GM12878 (cell line): Measurements from ENCODE around the gene TOMM34. TPM values are rescaled to one million over a fixed set of nuclear protein-coding genes. Genes with fewer than 3 reads are reported as not detected.

Source experiments
- ATAC-seq: fragments of 200-7000 bp; cut with Tn5 transposase; 3 replicates; pipeline ENCODE4 v1.9.1; 2020; ENCODE audit warnings: mild to moderate bottlenecking, moderate library complexity
- BruUV-seq: library from RNA; stranded (reverse); fragments of 400-500 nt; replicated peaks from 2 replicates; lab custom pipeline; 2021; lab: Mats Ljungman, UMichigan
- CTCF ChIA-PET: fragments of 300-600 bp; sonication (Branson Sonifier 250); formaldehyde crosslinking; extraction: SDS; loops from one replicate; lab custom pipeline; 2021; ENCODE audit warnings: inconsistent platforms; lab: Yijun Ruan, JAX
- POLR2A ChIA-PET: fragments of 350-600 bp; formaldehyde crosslinking; extraction: SDS; loops from one replicate; lab custom pipeline; 2021; ENCODE audit warnings: inconsistent platforms; lab: Charles Lee
- RAD21 ChIA-PET: fragments of 300-600 bp; sonication (Branson Sonifier 250); formaldehyde crosslinking; loops from one replicate; lab custom pipeline; 2023; ENCODE audit warnings: antibody characterized with exemption; ENCODE audit not compliant: unreplicated experiment; lab: Charles Lee
- SMC1A ChIA-PET: fragments of 300-600 bp; sonication (Branson Sonifier 250); formaldehyde crosslinking; loops from one replicate; lab custom pipeline; 2023; ENCODE audit not compliant: unreplicated experiment, uncharacterized antibody; lab: Charles Lee
- DNase-seq: peaks from one replicate; pipeline ENCODE4 v3.0.0-alpha.2; 2011; ENCODE audit warnings: low read depth, low spot score
- FAIRE-seq: peaks from 3 replicates; lab custom pipeline; 2011; peaks lifted over from hg19 to GRCh38; lab: Jason Lieb, UNC
- H2AFZ ChIP-seq: 2 replicates; pipeline ENCODE4 v1.6.0; 2011; ENCODE audit warnings: low read depth, low read length, control low read depth; ENCODE audit not compliant: control insufficient read depth
- H3K27ac ChIP-seq: 2 replicates; pipeline ENCODE4 v1.5.1; 2011; ENCODE audit warnings: control low read depth; ENCODE audit not compliant: control insufficient read depth, insufficient read depth
- H3K27me3 ChIP-seq, 2 experiments: replicated peaks in 1 of 2; 2 replicates each; pipeline versions ENCODE4 v1.6.0 to v1.6.1; 2011; ENCODE audit warnings: low read length in 1 of 2; ENCODE audit not compliant: control insufficient read depth in 2 of 2, insufficient read depth in 2 of 2
- H3K36me3 ChIP-seq, 2 experiments: 2 replicates each; pipeline ENCODE4 v1.5.1; 2011; ENCODE audit warnings: low read length in 1 of 2; ENCODE audit not compliant: control insufficient read depth in 2 of 2, insufficient read depth in 2 of 2
- H3K4me1 ChIP-seq: 2 replicates; pipeline ENCODE4 v1.6.1; 2011; ENCODE audit warnings: mild to moderate bottlenecking, low read length, moderate library complexity, mixed read lengths; ENCODE audit not compliant: control insufficient read depth, insufficient read depth
- H3K4me2 ChIP-seq: 2 replicates; pipeline ENCODE4 v1.6.0; 2011; ENCODE audit warnings: control low read depth; ENCODE audit not compliant: control insufficient read depth, insufficient read depth
- H3K4me3 ChIP-seq: fragments of 200-600 bp; sonication (generic); 2 replicates; pipeline ENCODE4 v1.5.1; 2016
- H3K79me2 ChIP-seq: 2 replicates; pipeline ENCODE4 v1.6.0; 2011; ENCODE audit warnings: low read length; ENCODE audit not compliant: control insufficient read depth, insufficient read depth
- H3K9ac ChIP-seq: 2 replicates; pipeline ENCODE4 v1.8.0; 2011; ENCODE audit warnings: low read length, control low read depth, mixed read lengths; ENCODE audit not compliant: control insufficient read depth, insufficient read depth
- H3K9me3 ChIP-seq: replicated peaks from 3 replicates; pipeline ENCODE4 v1.5.1; 2011; ENCODE audit warnings: mild to moderate bottlenecking, low read length; ENCODE audit not compliant: control insufficient read depth, insufficient read depth
- H4K20me1 ChIP-seq: 2 replicates; pipeline ENCODE4 v1.6.0; 2011; ENCODE audit not compliant: control insufficient read depth, insufficient read depth
- BHLHE40 ChIP-seq, 2 experiments: fragments of 450-650 bp in 1 of 2; IDR thresholded peaks; 2 replicates each; pipeline ENCODE4 v1.6.1; 2011 to 2017; ENCODE audit warnings: low read depth in 2 of 2, borderline replicate concordance in 1 of 2, improper control_type of control experiment in 1 of 2, low read length in 1 of 2, mild to moderate bottlenecking in 1 of 2
- E4F1 ChIP-seq: fragments of 450-650 bp; IDR thresholded peaks from 2 replicates; pipeline ENCODE4 v1.6.1; 2018; ENCODE audit warnings: borderline replicate concordance, mild to moderate bottlenecking; ENCODE audit not compliant: partially characterized antibody
- EED ChIP-seq: sonication (generic); IDR thresholded peaks from 2 replicates; pipeline ENCODE4 v1.6.1; 2016; ENCODE audit warnings: antibody characterized with exemption, low read depth
- KAT2A ChIP-seq: conservative IDR thresholded peaks from 2 replicates; pipeline ENCODE4 v1.6.1; 2011; ENCODE audit warnings: low read depth, low read length; ENCODE audit not compliant: control insufficient read depth
- MTA3 ChIP-seq: IDR thresholded peaks from 2 replicates; pipeline ENCODE4 v1.6.1; 2012; ENCODE audit warnings: low read length, inconsistent platforms, borderline replicate concordance
- RAD51 ChIP-seq: fragments of 450-650 bp; IDR thresholded peaks from 2 replicates; pipeline ENCODE4 v1.6.1; 2016; ENCODE audit warnings: moderate library complexity, mild to moderate bottlenecking, inconsistent platforms
- RELA ChIP-seq: fragments of 450-650 bp; IDR thresholded peaks from 2 replicates; pipeline ENCODE4 v1.8.0; 2014; ENCODE audit warnings: borderline replicate concordance; ENCODE audit not compliant: partially characterized antibody
- RFX5 ChIP-seq: IDR thresholded peaks from 2 replicates; pipeline ENCODE4 v1.6.1; 2011; ENCODE audit warnings: low read depth, low read length, improper control_type of control experiment
- SIX5 ChIP-seq: IDR thresholded peaks from 2 replicates; pipeline ENCODE4 v1.6.1; 2011; ENCODE audit warnings: mild to moderate bottlenecking, low read depth, low read length, moderate library complexity; ENCODE audit not compliant: severe bottlenecking
- TBL1XR1 ChIP-seq: IDR thresholded peaks from 2 replicates; pipeline ENCODE4 v1.6.1; 2012; ENCODE audit warnings: low read depth, low read length, improper control_type of control experiment
- TCF3 ChIP-seq: IDR thresholded peaks from 2 replicates; pipeline ENCODE4 v1.6.1; 2012; ENCODE audit warnings: low read depth, mild to moderate bottlenecking, low read length, borderline replicate concordance; ENCODE audit not compliant: insufficient read depth
- ZNF274 ChIP-seq: IDR thresholded peaks from one replicate; pipeline ENCODE4 v1.8.0; 2011; ENCODE audit not compliant: insufficient read length, insufficient read depth
- WGBS: methylation state at CpG from one replicate; pipeline ENCODE4 v1.1.6; 2016; ENCODE audit warnings: low lambda C conversion rate; ENCODE audit not compliant: insufficient replicate concordance, insufficient coverage; ENCODE audit errors: missing lambda C conversion rate; 5-methylcytosine and 5-hydroxymethylcytosine counted together
- in situ Hi-C: fragments of 300-500 bp; cut with MboI; formaldehyde crosslinking; loops from 9 replicates; pipeline ENCODE4 v1.14.3; 2018; ENCODE audit warnings: mixed read lengths
- intact Hi-C: fragments of 100-400 bp; cut with micrococcal nuclease; formaldehyde crosslinking; loops from one replicate; pipeline ENCODE4 v1.14.2; 2022; ENCODE audit not compliant: unreplicated experiment
- polyA plus RNA-seq, 11 experiments: library from polyadenylated mRNA; depleted of rRNA in 4 of 11; unstranded in 6 of 11; stranded (reverse) in 5 of 11; fragments of >200 nt; fragmentation: Nextera tagmentation in 4 of 11; fragmentation: Illumina TruSeq in 1 of 11; extraction: Ambion mirVana in 4 of 11; extraction: Trizol in 1 of 11; gene quantifications; 1 replicate in 1 of 11; 2 replicates in 10 of 11; pipeline versions ENCODE4 v1.2.1 to v1.2.3, GENCODE V29; 2011 to 2016; ENCODE audit warnings: inconsistent platforms in 2 of 11, missing spikeins in 2 of 11, low read depth in 1 of 11
- total RNA-seq, 4 experiments: library from RNA; depleted of rRNA in 3 of 4; stranded (reverse); fragments of >200 nt in 3 of 4; fragmentation: Illumina TruSeq in 1 of 4; extraction: Trizol in 1 of 4; gene quantifications; 2 replicates each; pipeline versions ENCODE4 v1.2.1 to v1.2.3, GENCODE V29; 2013 to 2021
- TF ChIP-seq, protein P1 (sequence below): fragments of 450-650 bp; IDR thresholded peaks from 2 replicates; pipeline ENCODE4 v1.6.1; 2014; ENCODE audit warnings: mild to moderate bottlenecking

Gene TOMM34
- total and polyA plus RNA-seq, 10 of the 15 experiments (the other 5 are each of a cell fraction or from before 2014, with no cell fraction given), result 14.0 to 73.8 (median 43.9) TPM

DNA sequence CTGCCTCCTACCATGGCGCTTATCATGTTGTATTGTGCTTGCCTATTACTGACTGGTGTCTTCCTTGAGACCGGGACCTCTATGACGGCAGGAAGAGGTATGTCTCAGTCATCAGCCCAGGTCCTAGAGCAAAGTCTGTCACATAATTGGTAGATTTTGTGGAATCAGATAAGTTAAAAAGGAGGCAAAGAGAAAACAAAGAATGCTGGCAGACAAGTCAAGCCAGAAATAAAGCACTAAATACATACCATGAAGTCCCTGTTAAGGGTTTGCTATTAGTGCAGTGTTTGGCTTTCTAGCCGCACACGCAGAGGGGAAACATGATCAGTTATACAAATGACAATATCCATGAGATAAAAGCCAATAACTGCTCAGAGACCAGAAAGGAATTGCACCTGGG lies 6.0 kb downstream of the TOMM34 start:
- 96% methylated on average over 5 of the region's 5 CpGs for WGBS
- FAIRE-seq, result no peak
- TF ChIP-seq, protein P1, sequence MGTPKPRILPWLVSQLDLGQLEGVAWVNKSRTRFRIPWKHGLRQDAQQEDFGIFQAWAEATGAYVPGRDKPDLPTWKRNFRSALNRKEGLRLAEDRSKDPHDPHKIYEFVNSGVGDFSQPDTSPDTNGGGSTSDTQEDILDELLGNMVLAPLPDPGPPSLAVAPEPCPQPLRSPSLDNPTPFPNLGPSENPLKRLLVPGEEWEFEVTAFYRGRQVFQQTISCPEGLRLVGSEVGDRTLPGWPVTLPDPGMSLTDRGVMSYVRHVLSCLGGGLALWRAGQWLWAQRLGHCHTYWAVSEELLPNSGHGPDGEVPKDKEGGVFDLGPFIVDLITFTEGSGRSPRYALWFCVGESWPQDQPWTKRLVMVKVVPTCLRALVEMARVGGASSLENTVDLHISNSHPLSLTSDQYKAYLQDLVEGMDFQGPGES, result no peak
- TF ChIP-seq EED (no peak), BHLHE40 (IDR thresholded peaks at IDR 0.05; ENCODE audit: borderline replicate concordance in 1 of 2, low read depth in 2 of 2, low read length in 1 of 2) (no peak), SIX5 (no peak), KAT2A (no peak), ZNF274 (no peak), TCF3 (no peak), RAD51 (no peak), RELA (no peak), RFX5 (no peak), TBL1XR1 (no peak), MTA3 (no peak), E4F1 (no peak)
- TF ChIP-seq, all 136 proteins: peak for 0
- ATAC-seq, result no peak
- H3K4me2 ChIP-seq, result no peak overlapping the region
- no peaks in the 10 kb centered on the region for H3K9me3 ChIP-seq
- H4K20me1 ChIP-seq, result peaks cover 3% of the 10 kb centered on the region; the same call in 1 of the 2 replicates
- H3K4me1 ChIP-seq, result peaks cover 18% of the 10 kb centered on the region
- SMC1A ChIA-PET, result interaction anchor here (0.8 kb wide), 1 partner anchor 12 kb away, joined by 4 read pairs; no protein-coding TSS in a partner anchor
- peaks cover 38% of the 10 kb centered on the region for H3K79me2 ChIP-seq
- intact Hi-C loops, result no loop called here
- H3K27ac ChIP-seq, result no peak overlapping the region
- H3K36me3 ChIP-seq, result peaks cover 16 to 70% of the 10 kb centered on the region in 2 experiments
- RAD21 ChIA-PET, result no interaction called here
- H3K27me3 ChIP-seq, result no peaks in the 10 kb centered on the region
- BruUV-seq, result no TSS peak
- no peak overlapping the region for H2AFZ ChIP-seq
- no peak overlapping the region for H3K4me3 ChIP-seq
- DNase-seq, result no peak
- in situ Hi-C loops, result no loop called here
- CTCF ChIA-PET, result interaction anchor here (0.8 to 2.1 kb wide), 2 partner anchors 12 to 90 kb away, joined by 3 to 7 read pairs; no protein-coding TSS in a partner anchor
- POLR2A ChIA-PET, result no interaction called here
- no peak overlapping the region for H3K9ac ChIP-seq
